ENCODE data around the gene ARHGAP21.

DNA sequence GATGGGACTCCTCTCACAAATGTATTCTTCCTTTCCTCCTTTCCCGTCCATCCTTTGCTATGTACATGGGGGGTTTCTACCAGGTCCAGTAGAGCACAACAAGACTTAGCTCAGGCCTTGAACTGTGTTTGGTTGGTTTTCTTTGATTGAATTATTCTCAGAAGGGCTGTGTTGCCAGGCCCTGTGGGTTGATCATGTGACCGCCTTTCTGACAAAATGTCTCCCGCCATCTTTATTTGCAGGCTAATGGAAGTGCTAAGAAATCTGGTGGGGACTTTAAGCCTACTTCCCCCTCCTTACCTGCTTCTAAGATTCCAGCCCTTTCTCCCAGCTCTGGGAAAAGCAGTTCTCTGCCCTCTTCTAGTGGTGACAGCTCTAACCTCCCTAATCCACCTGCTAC is 178.1 kb downstream of the ARHGAP21 start:
- TF ChIP-seq, protein P1, sequence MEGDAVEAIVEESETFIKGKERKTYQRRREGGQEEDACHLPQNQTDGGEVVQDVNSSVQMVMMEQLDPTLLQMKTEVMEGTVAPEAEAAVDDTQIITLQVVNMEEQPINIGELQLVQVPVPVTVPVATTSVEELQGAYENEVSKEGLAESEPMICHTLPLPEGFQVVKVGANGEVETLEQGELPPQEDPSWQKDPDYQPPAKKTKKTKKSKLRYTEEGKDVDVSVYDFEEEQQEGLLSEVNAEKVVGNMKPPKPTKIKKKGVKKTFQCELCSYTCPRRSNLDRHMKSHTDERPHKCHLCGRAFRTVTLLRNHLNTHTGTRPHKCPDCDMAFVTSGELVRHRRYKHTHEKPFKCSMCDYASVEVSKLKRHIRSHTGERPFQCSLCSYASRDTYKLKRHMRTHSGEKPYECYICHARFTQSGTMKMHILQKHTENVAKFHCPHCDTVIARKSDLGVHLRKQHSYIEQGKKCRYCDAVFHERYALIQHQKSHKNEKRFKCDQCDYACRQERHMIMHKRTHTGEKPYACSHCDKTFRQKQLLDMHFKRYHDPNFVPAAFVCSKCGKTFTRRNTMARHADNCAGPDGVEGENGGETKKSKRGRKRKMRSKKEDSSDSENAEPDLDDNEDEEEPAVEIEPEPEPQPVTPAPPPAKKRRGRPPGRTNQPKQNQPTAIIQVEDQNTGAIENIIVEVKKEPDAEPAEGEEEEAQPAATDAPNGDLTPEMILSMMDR (IDR thresholded peaks at IDR 0.05) = no peak
- TF ChIP-seq POLR2A (IDR thresholded peaks at IDR 0.05) = no peak

All from heart left ventricle (tissue), 13 donors.